ENCODE results near the gene RTL10.

The RTL10 gene

DNA sequence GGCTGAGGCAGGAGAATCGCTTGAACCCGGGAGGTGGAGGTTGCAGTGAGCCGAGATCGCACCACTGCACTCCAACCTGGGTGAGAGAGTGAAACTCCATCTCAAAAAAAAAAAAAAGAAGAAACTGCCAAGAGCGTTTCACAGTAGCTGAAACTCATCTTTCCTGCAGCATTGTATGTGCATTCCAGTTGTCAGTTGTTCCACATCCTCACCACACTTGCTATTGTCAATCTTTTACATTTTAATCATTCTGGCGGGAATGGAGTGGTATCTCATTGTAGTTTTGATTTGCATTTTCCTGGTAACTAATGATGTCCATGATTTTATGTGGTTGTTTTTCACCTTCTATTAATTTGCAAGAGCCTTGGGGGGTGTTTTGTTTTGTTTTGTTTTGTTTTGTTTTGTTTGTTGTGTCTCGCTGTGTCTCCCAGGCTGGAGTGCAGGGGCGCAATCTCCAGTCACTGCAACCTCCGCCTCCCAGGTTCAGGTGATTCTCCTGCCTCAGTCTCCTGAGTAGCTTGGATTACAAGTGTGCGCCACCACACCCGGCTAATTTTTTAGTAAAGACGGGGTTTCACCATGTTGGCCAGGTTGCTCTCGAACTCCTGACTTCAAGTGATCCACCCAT, 8.1 kb upstream of the RTL10 start:
- no peak for DNase-seq (ENCODE audit: low read depth)

DNA sequence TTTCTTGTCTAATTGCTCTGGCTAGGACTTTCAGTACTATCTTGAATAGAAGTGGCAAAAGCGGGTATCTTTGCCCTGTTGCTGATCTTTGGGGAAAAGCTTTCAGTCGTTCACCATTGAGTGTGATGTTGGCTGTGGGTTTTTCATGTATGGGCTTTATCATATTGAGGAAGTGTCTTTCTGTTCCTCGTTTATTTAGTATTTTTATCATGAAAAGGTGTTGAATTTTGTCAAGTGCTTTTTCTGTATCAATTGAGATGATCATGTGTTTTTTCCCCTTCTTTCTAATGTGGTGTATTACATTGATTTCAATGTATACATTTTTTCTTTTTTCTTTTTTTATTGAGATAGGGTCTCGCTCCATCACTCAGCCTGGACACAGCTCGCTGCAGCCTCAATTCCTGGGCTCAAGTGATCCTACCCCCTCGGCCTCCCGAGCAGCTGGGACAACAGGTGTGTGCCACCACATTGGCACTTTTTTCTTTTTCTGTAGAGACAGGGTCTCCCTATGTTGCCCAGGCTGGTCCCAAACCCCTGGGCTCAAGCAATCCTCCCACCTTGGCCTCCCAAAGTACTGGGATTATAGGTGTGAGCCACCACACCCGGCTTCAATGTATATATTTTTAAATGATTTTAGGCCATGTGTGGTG, 5.3 kb upstream of the RTL10 start:
- no peak for DNase-seq (ENCODE audit: low read depth)

DNA sequence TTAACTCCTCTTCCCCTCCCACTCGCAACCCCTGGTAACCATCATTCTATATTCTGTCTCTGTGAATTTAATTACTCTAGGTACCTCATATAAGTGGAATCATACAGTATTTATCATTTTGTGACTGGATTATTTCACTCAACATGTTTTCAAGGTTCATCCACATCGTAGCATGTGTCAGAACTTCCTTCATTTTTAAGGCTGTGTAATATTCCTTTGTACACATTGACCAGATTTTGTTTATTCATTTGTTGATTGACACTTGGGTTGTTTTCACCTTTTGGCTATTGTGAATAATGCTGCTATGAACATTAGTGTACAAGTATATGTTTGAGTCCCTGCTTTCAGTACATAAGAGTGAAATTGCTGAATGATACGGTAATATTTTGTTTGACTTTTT, 2.7 kb upstream of the RTL10 start:
- no peak for DNase-seq (ENCODE audit: low read depth)

DNA sequence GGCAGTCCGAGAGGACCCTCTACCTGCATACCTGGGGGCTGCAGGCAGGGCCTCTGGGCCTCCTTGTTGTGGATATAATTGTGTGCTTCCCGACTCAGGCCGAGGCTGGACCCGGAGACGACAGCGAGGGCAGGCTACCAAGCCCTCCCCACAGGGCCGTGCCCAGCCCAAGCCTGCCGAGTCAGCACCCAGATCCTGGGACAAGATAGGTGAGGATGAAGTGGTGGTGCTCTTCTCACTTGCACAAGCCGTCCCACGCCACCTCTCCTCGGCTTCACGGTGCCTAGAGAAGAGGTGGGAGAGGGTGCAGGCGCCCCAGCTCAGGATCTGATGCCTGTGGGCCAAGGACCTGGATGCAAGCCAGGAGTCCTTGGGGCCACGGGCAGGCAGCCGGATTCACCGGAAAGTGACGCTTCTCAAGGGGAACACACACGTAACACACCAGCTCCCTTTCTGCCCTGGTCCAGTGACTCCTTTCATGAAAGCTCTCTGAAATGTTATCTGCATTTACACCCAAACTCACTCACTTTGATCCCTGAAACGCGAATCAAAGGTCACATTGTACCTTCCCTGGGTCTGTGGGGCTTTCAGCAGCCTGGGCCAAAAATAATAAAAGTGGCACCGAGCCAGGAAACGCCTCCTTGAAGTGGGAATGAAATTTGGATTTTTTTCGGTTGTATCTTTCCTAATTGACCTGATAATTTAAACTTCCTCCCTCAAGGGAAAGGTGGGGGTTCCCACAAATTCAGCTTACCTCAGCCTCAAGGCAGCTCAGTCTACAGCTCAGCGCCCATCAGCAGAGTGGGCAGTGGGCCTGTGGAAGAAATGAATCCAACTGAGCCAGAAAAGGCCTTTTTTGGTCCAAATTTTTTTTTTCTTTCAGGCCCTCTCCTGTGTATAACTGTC, 1.1 kb upstream of the RTL10 start:
- peak; percentile 60 for DNase-seq (ENCODE audit: low read depth)

GRCh38 chr22:19853879-19854777, 546 bp downstream of the RTL10 start:
- DNase-seq (ENCODE audit: low read depth): no peak

GRCh38 chr22:19853058-19853878, 1.4 kb downstream of the RTL10 start:
- DNase-seq (ENCODE audit: low read depth): no peak

- DNase-seq (ENCODE audit: low read depth): no peak
Observed at GRCh38 chr22:19852177-19852781, 2.4 kb downstream of the RTL10 start.

DNA sequence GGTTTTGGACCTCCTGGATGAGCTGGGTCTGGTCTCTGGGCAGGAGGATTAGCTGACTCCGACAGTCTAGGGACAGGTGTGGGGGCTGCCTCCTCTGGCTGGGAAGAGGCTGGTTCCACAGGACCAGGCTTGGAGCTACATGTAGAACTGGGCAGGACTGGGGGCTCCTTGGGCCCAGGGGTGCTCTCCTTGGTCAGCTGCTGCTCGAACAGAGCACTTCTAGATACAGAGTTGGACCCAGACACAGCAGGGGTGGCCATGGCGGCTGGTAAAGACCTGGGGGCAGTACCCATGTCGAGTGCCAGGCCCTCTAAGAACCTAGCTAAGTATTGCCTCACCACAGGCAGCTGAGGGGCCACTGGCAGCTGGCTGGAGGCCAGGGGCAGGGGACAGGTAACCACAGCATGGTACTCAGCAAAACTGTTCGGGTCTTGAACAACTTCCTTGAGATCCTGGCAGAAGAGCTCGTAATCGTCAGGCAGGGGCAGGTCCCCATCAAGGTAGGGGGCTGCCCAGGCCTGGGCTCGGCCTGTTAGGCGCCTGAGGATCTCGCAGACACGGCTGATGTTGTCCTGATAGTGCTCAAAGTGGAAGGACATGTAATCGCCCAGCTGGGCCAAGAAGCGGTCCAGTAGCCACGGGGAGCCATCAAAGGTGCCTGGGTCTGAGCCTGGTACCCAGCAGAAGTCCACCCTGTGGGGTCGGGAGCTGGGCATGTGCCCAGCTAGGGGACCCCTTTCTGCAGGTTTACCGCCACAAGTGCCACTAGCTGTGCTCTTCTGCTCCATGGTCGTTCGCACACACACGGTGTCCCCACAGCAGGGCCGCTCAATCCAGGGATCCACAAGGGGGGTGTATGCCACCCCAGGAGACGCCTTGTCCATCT, 3.1 kb downstream of the RTL10 start:
- DNase-seq (ENCODE audit: low read depth): no peak

- no peak for DNase-seq (ENCODE audit: low read depth)
Observed at GRCh38 chr22:19850763-19851109, 3.9 kb downstream of the RTL10 start.

DNA sequence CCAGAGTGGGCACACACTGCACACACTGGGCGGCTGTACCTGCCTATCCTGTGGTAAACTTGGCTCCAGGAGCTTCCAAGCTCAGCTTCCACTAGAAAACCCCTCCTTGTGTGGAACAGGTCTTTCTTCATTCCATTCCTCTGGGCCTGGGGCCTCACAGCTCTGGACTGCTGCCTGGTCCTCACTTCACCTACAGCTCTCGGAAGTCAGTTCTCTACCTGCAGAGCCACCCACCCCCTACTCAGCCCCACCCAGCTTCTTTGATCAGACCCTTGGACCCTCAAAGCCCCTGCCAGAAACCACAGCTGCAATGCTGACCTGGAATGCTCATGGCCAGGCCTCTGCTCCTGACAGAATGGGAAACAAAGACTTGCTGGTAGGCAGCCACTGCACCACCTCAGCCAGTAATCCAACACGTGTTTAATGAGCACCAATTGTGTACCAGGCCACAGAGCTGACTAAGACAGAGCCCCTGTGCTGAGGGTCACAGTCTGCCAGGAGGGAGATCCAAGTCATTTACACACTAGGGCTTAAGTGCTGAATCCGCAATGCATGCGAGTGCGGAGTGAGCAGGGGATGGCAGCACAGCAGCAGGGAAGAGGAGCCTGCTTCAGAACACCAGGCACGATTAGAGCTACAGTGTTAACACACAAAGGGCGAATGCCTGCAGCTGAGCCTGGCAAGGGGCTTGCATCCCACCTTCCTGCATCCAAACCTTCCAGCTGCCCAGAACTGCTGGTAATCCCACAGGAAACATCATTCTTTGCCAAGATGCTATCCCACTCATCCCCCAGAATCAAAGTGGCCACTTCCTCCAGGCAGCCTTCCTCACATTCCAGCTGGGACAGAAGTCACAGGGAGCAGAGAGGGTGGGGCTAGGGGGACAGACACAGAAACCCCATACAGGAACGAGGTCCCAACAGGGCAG, 4.6 kb downstream of the RTL10 start:
- DNase-seq (ENCODE audit: low read depth): no peak

DNA sequence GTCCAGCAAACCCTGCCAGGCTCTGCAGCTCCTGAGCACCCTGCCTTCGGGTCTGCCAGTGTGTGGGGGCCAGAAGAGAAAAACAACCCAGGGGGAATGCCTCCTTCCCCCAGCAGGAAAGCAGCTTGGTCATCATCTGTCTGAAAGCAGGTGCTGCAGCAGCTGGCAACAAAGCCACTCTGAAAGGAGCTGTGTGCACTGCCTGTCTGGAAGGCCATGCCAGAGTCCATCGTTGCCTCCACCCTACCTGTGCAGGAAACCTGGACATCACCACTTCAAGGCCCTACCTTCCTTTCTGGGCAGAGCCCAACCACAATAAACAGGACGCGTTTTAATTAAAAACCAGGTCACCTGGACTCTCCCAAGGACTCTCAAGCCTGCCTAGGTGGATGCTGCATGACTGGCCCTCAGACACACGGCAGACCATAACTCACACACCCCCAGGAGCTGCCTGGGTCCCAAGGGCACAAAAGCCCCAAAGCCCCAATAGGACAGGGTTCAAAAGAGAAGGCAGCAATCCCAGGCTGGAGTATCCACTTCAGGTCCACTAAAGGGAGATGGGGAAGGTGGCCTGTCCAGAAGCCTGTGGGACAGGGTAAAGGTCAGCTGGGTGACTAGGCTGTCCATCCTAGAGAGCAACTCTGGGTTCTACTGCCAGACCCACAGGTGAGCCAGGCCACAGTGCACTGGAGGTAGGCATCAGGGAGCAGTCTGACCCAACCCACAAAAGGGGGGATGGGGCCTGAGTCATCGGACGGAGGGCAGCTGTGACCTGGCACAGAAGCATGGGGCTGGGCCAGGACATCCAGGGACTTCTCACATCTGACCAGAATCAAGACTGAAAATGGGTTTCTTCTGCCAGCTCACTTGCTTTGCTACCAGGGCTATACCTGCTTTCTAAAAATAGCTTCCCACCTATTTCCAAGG, 6.1 kb downstream of the RTL10 start:
- no peak for DNase-seq (ENCODE audit: low read depth)

GRCh38 chr22:19847345-19847632, 7.4 kb downstream of the RTL10 start:
- DNase-seq (ENCODE audit: low read depth): no peak

GRCh38 chr22:19846620-19847344, 7.9 kb downstream of the RTL10 start:
- no peak for DNase-seq (ENCODE audit: low read depth)

GRCh38 chr22:19845054-19845722, 9.5 kb downstream of the RTL10 start:
- DNase-seq (ENCODE audit: low read depth): no peak

DNA sequence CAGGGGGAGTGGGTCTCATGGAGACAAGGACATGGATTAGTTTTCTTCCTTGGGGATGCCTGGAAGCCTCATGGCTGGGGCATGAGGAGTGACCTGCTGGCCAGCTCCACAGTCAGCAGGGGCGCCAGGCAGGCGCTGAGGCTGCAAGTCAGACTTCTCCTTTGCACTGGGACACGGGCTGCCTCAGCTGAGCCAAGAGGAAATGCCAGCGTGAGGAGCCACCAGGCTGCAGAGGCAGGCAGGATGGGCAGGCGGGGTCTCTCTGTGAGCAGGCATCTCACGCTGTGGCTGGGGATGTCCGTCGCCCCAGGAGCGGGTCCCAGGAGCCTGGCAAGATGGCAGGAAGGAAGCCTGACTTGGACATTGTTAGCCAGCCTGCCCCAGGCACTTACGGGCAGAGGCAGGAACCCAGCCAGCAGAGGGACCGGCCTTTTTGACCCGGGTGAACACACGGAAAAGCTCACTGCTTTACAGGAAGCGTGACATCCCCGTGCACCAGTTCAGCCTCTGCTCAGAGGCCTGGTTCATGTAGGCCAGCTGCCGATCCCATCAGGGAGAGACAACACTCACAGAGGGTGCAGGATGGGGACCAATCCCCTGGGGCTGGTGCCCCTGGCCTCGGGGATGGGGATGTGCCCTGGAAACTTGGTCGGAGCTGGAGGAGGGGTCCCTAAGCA, 10.2 kb downstream of the RTL10 start:
- no peak for DNase-seq (ENCODE audit: low read depth)

DNA sequence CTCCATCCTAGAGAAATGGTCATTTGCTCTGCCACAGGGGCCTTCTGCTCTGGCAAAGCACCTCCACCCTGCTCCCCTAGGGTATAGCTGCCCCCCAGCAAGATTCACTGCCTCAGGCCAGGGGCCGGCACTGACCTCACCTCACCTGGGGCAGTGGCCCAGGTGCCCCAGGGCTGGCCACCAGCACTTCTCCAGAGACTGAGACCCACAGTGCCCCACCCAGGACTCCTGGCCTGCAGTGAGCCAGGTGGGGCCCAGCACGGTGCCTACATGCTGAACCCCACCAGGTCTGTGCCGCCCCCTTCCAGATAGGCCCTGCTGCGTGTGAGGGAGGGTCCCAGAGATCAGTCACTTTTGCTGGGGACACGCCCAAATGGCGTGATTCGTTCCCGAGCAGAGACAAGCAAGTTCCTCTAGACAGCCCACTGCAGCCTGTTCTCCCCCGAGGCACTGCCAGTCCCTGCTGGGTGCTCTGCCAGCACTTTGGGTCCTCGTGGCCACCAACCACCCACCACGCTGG, 10.8 kb downstream of the RTL10 start:
- DNase-seq (ENCODE audit: low read depth): no peak
